GM23338 (cell line): Measurements from ENCODE around the gene TMEM11. TPM values are rescaled to one million over a fixed set of nuclear protein-coding genes. Genes with fewer than 3 reads are reported as not detected.

Experiments
- ATAC-seq: fragments of 200-7000 bp; cut with Tn5 transposase; 3 replicates; pipeline ENCODE4 v1.9.1; 2020
- DNase-seq: peaks from one replicate; pipeline ENCODE4 v3.0.0-alpha.2; 2015; ENCODE audit warnings: low spot score
- H2AFZ ChIP-seq: fragments of 200-600 bp; sonication (generic); 2 replicates; pipeline ENCODE4 v1.8.0; 2016; ENCODE audit warnings: antibody characterized with exemption, mild to moderate bottlenecking, moderate library complexity
- H3F3A ChIP-seq: fragments of 200-600 bp; sonication (generic); replicated peaks from 2 replicates; pipeline ENCODE4 v1.8.0; 2017; ENCODE audit warnings: antibody characterized with exemption, mixed run types, low read depth
- H3K27ac ChIP-seq: fragments of 200-600 bp; sonication (generic); 2 replicates; pipeline ENCODE4 v1.6.1; 2016; ENCODE audit warnings: low read depth
- H3K27me3 ChIP-seq: fragments of 200-600 bp; sonication (generic); 2 replicates; pipeline ENCODE4 v1.8.0; 2016; ENCODE audit warnings: mild to moderate bottlenecking, mixed run types, moderate library complexity; ENCODE audit not compliant: insufficient read depth
- H3K36me3 ChIP-seq: fragments of 200-600 bp; sonication (generic); 2 replicates; pipeline ENCODE4 v1.8.0; 2016; ENCODE audit warnings: mild to moderate bottlenecking; ENCODE audit not compliant: insufficient read depth
- H3K4me1 ChIP-seq: fragments of 200-600 bp; sonication (generic); 2 replicates; pipeline ENCODE4 v1.8.0; 2016; ENCODE audit warnings: mild to moderate bottlenecking, moderate library complexity; ENCODE audit not compliant: insufficient read depth
- H3K4me2 ChIP-seq: fragments of 200-600 bp; sonication (generic); 2 replicates; pipeline ENCODE4 v1.7.1; 2017; ENCODE audit warnings: mixed run types
- H3K4me3 ChIP-seq: fragments of 200-600 bp; sonication (generic); 2 replicates; pipeline ENCODE4 v1.6.1; 2016; ENCODE audit warnings: mixed run types
- H3K79me2 ChIP-seq: fragments of 200-600 bp; sonication (generic); replicated peaks from 2 replicates; pipeline ENCODE4 v1.8.0; 2017; ENCODE audit warnings: mild to moderate bottlenecking; ENCODE audit not compliant: insufficient read depth
- H3K9me2 ChIP-seq: fragments of 200-600 bp; sonication (generic); 2 replicates; pipeline ENCODE4 v1.8.0; 2017; ENCODE audit not compliant: insufficient read depth
- H4K20me1 ChIP-seq: fragments of 200-600 bp; sonication (generic); replicated peaks from 2 replicates; pipeline ENCODE4 v1.8.0; 2017; ENCODE audit warnings: mild to moderate bottlenecking; ENCODE audit not compliant: insufficient read depth
- H3K27ac Mint-ChIP-seq: 2 replicates; pipeline ENCODE4 v1.8.0; 2020; ENCODE audit warnings: inconsistent platforms, mild to moderate bottlenecking, moderate library complexity, mixed read lengths
- H3K27me3 Mint-ChIP-seq: 3 replicates; pipeline ENCODE4 v1.8.0; 2022; ENCODE audit warnings: low read depth, mild to moderate bottlenecking, moderate library complexity, mixed read lengths, inconsistent platforms; ENCODE audit not compliant: insufficient read depth, poor library complexity
- H3K36me3 Mint-ChIP-seq: 3 replicates; pipeline ENCODE4 v1.8.0; 2021; ENCODE audit warnings: low read depth, mild to moderate bottlenecking, inconsistent platforms, moderate library complexity, mixed read lengths
- H3K4me1 Mint-ChIP-seq: 3 replicates; pipeline ENCODE4 v1.8.0; 2020; ENCODE audit warnings: mild to moderate bottlenecking, inconsistent platforms, mixed read lengths
- H3K4me3 Mint-ChIP-seq: 3 replicates; pipeline ENCODE4 v1.8.0; 2021; ENCODE audit warnings: moderate library complexity, mild to moderate bottlenecking, inconsistent platforms, mixed read lengths
- H3K9me3 Mint-ChIP-seq: 3 replicates; pipeline ENCODE4 v1.8.0; 2020; ENCODE audit warnings: moderate library complexity, mild to moderate bottlenecking, inconsistent platforms, mixed read lengths
- CREB1 ChIP-seq: fragments of 250-450 bp; sonication (Bioruptor Pico); IDR thresholded peaks from 2 replicates; pipeline ENCODE4 v1.5.0; 2020; ENCODE audit warnings: low read depth, mild to moderate bottlenecking, moderate library complexity
- ETS1 ChIP-seq: IDR thresholded peaks from 2 replicates; pipeline ENCODE4 v1.6.1; 2016; ENCODE audit warnings: antibody characterized with exemption
- EZH2 ChIP-seq: fragments of 200-600 bp; sonication (generic); IDR thresholded peaks from one replicate; pipeline ENCODE4 v1.8.0; 2017; ENCODE audit warnings: antibody characterized with exemption, mild to moderate bottlenecking, low read depth; ENCODE audit not compliant: unreplicated experiment
- EZH2phosphoT487 ChIP-seq: fragments of 200-600 bp; sonication (generic); IDR thresholded peaks from one replicate; pipeline ENCODE4 v1.8.1; 2018; ENCODE audit warnings: antibody characterized with exemption; ENCODE audit not compliant: unreplicated experiment
- JUNB ChIP-seq: IDR thresholded peaks from one replicate; pipeline ENCODE4 v1.6.1; 2016; ENCODE audit warnings: antibody characterized with exemption; ENCODE audit not compliant: unreplicated experiment
- NANOG ChIP-seq: IDR thresholded peaks from 2 replicates; pipeline ENCODE4 v1.6.1; 2016; ENCODE audit warnings: antibody characterized with exemption, borderline replicate concordance
- POLR2AphosphoS5 ChIP-seq: IDR thresholded peaks from 2 replicates; pipeline ENCODE4 v1.6.1; 2016; ENCODE audit warnings: antibody characterized with exemption, low read depth
- STAT1 ChIP-seq: IDR thresholded peaks from one replicate; pipeline ENCODE4 v1.6.1; 2016; ENCODE audit warnings: antibody characterized with exemption; ENCODE audit not compliant: unreplicated experiment
- ZNF114 ChIP-seq: fragments of 250-450 bp; sonication (Bioruptor Pico); IDR thresholded peaks from 2 replicates; pipeline ENCODE4 v1.5.0; 2020; ENCODE audit warnings: mild to moderate bottlenecking, moderate library complexity
- ZNF331 ChIP-seq: fragments of 250-450 bp; sonication (Bioruptor Pico); IDR thresholded peaks from 2 replicates; pipeline ENCODE4 v1.5.0; 2020; ENCODE audit warnings: low read depth, mild to moderate bottlenecking, moderate library complexity
- ZNF462 ChIP-seq: fragments of 250-450 bp; sonication (Bioruptor Pico); IDR thresholded peaks from 2 replicates; pipeline ENCODE4 v1.5.0; 2020; ENCODE audit warnings: mild to moderate bottlenecking, moderate library complexity
- polyA plus RNA-seq: library from polyadenylated mRNA; unstranded; fragments of >200 nt; fragmentation: Nextera tagmentation; extraction: Ambion mirVana; gene quantifications from 2 replicates; pipeline ENCODE4 v1.2.1, GENCODE V29; 2016
- total RNA-seq: library from RNA; depleted of rRNA; stranded (reverse); fragments of >200 nt; shearing (Covaris generic); gene quantifications from 2 replicates; pipeline ENCODE4 v1.2.3, GENCODE V29; 2014
- TF ChIP-seq, protein P1 (sequence below), 2 experiments: fragments of 200-600 bp in 1 of 2; sonication (generic) in 1 of 2; conservative IDR thresholded peaks; 2 replicates each; pipeline versions ENCODE4 v1.5.1 to v1.6.1; 2016 to 2017; ENCODE audit warnings: antibody characterized with exemption in 2 of 2, low read depth in 2 of 2, mild to moderate bottlenecking in 2 of 2, moderate library complexity in 1 of 2
- TF ChIP-seq, protein P2 (sequence below): IDR thresholded peaks from one replicate; pipeline ENCODE4 v1.6.1; 2018; ENCODE audit warnings: antibody characterized with exemption; ENCODE audit not compliant: unreplicated experiment

TMEM11 gene
- total and polyA plus RNA-seq, 2 experiments from 2014 or later = 38.5 to 90.2 TPM

- peaks cover 9% of the 10 kb centered on the region for H3K27me3 Mint-ChIP-seq
- Histone ChIP-seq H3K4me1 (peaks cover 12% of the 10 kb centered on the region), H3K27me3 (no peaks in the 10 kb centered on the region), H3K9me2 (no peaks in the 10 kb centered on the region), H2AFZ (no peak overlapping the region), H4K20me1 (peaks cover 2% of the 10 kb centered on the region; the same call in 1 of the 2 replicates), H3K27ac (no peak overlapping the region), H3K79me2 (peaks cover under 1% of the 10 kb centered on the region; the same call in 1 of the 2 replicates), H3F3A (0 out of 2 replicates have a peak, but pooled peaks cover under 1% of the 10 kb centered on the region), H3K36me3 (peaks cover 4% of the 10 kb centered on the region; the same call in 1 of the 2 replicates), H3K4me3 (no peak overlapping the region), H3K4me2 (no peak overlapping the region)
- TF ChIP-seq JUNB (no peak), EZH2phosphoT487 (no peak), STAT1 (no peak), ZNF462 (CRISPR knock-in tag) (no peak), ZNF331 (CRISPR knock-in tag) (no peak), EZH2 (no peak), POLR2AphosphoS5 (no peak), ETS1 (no peak), ZNF114 (CRISPR knock-in tag) (no peak), CREB1 (no peak), NANOG (no peak)
- TF ChIP-seq, protein P1, sequence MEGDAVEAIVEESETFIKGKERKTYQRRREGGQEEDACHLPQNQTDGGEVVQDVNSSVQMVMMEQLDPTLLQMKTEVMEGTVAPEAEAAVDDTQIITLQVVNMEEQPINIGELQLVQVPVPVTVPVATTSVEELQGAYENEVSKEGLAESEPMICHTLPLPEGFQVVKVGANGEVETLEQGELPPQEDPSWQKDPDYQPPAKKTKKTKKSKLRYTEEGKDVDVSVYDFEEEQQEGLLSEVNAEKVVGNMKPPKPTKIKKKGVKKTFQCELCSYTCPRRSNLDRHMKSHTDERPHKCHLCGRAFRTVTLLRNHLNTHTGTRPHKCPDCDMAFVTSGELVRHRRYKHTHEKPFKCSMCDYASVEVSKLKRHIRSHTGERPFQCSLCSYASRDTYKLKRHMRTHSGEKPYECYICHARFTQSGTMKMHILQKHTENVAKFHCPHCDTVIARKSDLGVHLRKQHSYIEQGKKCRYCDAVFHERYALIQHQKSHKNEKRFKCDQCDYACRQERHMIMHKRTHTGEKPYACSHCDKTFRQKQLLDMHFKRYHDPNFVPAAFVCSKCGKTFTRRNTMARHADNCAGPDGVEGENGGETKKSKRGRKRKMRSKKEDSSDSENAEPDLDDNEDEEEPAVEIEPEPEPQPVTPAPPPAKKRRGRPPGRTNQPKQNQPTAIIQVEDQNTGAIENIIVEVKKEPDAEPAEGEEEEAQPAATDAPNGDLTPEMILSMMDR (conservative IDR thresholded peaks at IDR 0.05; ENCODE audit: low read depth in 2 of 2) = no peak
- TF ChIP-seq, protein P2, sequence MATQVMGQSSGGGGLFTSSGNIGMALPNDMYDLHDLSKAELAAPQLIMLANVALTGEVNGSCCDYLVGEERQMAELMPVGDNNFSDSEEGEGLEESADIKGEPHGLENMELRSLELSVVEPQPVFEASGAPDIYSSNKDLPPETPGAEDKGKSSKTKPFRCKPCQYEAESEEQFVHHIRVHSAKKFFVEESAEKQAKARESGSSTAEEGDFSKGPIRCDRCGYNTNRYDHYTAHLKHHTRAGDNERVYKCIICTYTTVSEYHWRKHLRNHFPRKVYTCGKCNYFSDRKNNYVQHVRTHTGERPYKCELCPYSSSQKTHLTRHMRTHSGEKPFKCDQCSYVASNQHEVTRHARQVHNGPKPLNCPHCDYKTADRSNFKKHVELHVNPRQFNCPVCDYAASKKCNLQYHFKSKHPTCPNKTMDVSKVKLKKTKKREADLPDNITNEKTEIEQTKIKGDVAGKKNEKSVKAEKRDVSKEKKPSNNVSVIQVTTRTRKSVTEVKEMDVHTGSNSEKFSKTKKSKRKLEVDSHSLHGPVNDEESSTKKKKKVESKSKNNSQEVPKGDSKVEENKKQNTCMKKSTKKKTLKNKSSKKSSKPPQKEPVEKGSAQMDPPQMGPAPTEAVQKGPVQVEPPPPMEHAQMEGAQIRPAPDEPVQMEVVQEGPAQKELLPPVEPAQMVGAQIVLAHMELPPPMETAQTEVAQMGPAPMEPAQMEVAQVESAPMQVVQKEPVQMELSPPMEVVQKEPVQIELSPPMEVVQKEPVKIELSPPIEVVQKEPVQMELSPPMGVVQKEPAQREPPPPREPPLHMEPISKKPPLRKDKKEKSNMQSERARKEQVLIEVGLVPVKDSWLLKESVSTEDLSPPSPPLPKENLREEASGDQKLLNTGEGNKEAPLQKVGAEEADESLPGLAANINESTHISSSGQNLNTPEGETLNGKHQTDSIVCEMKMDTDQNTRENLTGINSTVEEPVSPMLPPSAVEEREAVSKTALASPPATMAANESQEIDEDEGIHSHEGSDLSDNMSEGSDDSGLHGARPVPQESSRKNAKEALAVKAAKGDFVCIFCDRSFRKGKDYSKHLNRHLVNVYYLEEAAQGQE = no peak
- H3K9me3 Mint-ChIP-seq = no peaks in the 10 kb centered on the region
- DNase-seq (no peak), ATAC-seq (no peak)
- H3K27ac Mint-ChIP-seq = no peak overlapping the region
- H3K4me3 Mint-ChIP-seq = no peak overlapping the region
- peaks cover 18% of the 10 kb centered on the region for H3K4me1 Mint-ChIP-seq
- H3K36me3 Mint-ChIP-seq = peaks cover 38% of the 10 kb centered on the region
Observed at GRCh38 chr17:21191698-21192097, 22.3 kb downstream of the TMEM11 start.
